Heart left ventricle (tissue), 16 donors: ENCODE data around the gene KIAA1958. TPM values are rescaled to one million over a fixed set of nuclear protein-coding genes. Genes with fewer than 3 reads are reported as not detected.

Experiments
- ATAC-seq, 4 donors: fragments of 200-7000 bp; cut with Tn5 transposase; one replicate each; pipeline ENCODE4 v1.9.1; 2020 to 2022; ENCODE audit warnings: moderate library complexity in 4 of 4, mild to moderate bottlenecking in 3 of 4, moderate number of reproducible peaks in 1 of 4
- DNase-seq, 5 donors: peaks; one replicate each; pipeline ENCODE4 v3.0.0-alpha.2; 2020
- H3K27ac ChIP-seq, 12 donors: fragments of 200-600 bp; sonication (generic) in 4 of 12; one replicate each; pipeline versions ENCODE4 v1.5.0 to v1.8.0; 2016 to 2022; ENCODE audit warnings: mild to moderate bottlenecking in 2 of 12
- H3K27me3 ChIP-seq, 9 donors: fragments of 200-600 bp; sonication (generic) in 2 of 9; one replicate each; pipeline versions ENCODE4 v1.5.1 to v1.8.0; 2016 to 2022; ENCODE audit warnings: mild to moderate bottlenecking in 3 of 9
- H3K36me3 ChIP-seq, 9 donors: fragments of 200-600 bp; sonication (generic) in 2 of 9; one replicate each; pipeline versions ENCODE4 v1.5.0 to v1.8.0; 2018 to 2022; ENCODE audit warnings: mild to moderate bottlenecking in 2 of 9
- H3K4me1 ChIP-seq, 12 donors: fragments of 200-600 bp; sonication (generic) in 4 of 12; one replicate each; pipeline versions ENCODE4 v1.5.0 to v1.8.0; 2016 to 2022; ENCODE audit warnings: mild to moderate bottlenecking in 3 of 12
- H3K4me3 ChIP-seq, 12 donors: fragments of 200-600 bp; sonication (generic) in 4 of 12; one replicate each; pipeline versions ENCODE4 v1.5.0 to v1.8.0; 2017 to 2022; ENCODE audit warnings: mild to moderate bottlenecking in 9 of 12, moderate library complexity in 4 of 12
- H3K9me3 ChIP-seq, 12 donors: fragments of 200-600 bp; sonication (generic) in 4 of 12; one replicate each; pipeline versions ENCODE4 v1.5.0 to v1.8.0; 2016 to 2022; ENCODE audit warnings: mild to moderate bottlenecking in 1 of 12
- CTCF ChIP-seq, 12 donors: fragments of 200-600 bp; sonication (generic) in 4 of 12; IDR thresholded peaks; one replicate each; pipeline versions ENCODE4 v1.5.0 to v1.8.0; 2018 to 2022; ENCODE audit warnings: antibody characterized with exemption in 12 of 12, mild to moderate bottlenecking in 5 of 12
- POLR2A ChIP-seq, 2 donors: fragments of 450-650 bp; IDR thresholded peaks; one replicate each; pipeline ENCODE4 v1.6.1; 2017; ENCODE audit warnings: antibody characterized with exemption in 2 of 2, mild to moderate bottlenecking in 2 of 2, moderate library complexity in 2 of 2
- WGBS, 4 donors: extraction: QIAGEN DNeasy Blood & Tissue Kit in 2 of 4; methylation state at CpG; one replicate each; pipeline versions ENCODE4 v1.1.5 to v1.1.7; 2013 to 2018; 5-methylcytosine and 5-hydroxymethylcytosine counted together
- intact Hi-C, 10 donors: fragments of 100-400 bp; cut with DNase I; formaldehyde crosslinking; loops; one replicate each; pipeline versions ENCODE4 v1.11.1 to v1.14.2; 2022
- polyA plus RNA-seq, 2 donors: library from polyadenylated mRNA; stranded (reverse); fragments of 200-250 nt; gene quantifications; one replicate each; pipeline ENCODE4 v1.2.3, GENCODE V29; 2013
- total RNA-seq, 9 donors: library from RNA; depleted of rRNA in 2 of 9; stranded (reverse); fragments of >200 nt in 2 of 9; fragmentation: NEBNext Ultra II Directional in 3 of 9; extraction: Animal tissue kit (Norgen Biotek cat#: 25700) in 3 of 9; gene quantifications; one replicate each; pipeline versions ENCODE4 v1.1.0 to v1.2.4, GENCODE V29; 2016 to 2023
- donor health status: ischemic (EF 13 %, LVEDD 7.1; RV severe dilation, severe dysfunction).
- donor health status: healthy with polysubstance abuse.
- donor health status: DM: no; HTN: yes; CAD: no.
- donor health status: DM: no; HTN: no; CAD: no.
- donor health status: ischemic (EF 25% LVEDD 6.9; RV normal size, moderate dysfunction).
- donor health status: ischemic (EF 25% LVEDD 5.7; RV mildly dilated, moderate dysfunction).
- donor health status: healthy.
- donor health status: DM: yes; HTN: yes; CAD: no.
- donor health status: ischemic (EF 35%, LVEDD 5.7; RV mildly dilated, moderate dysfunction).
- donor health status: nonischemic (EF 11% LVEDD 7.7; RV severe dilation, severe dysfunction).
- donor health status: DM: yes; HTN: yes; CAD: no.
- donor health status: PGD.
- donor health status: ischemic (EF 29% LVEDD 5.4; RV normal size, mild dysfunction).
- donor health status: nonischemic (EF 23%, LVEDD 6.1; RV moderate dilation, normal function).

Gene KIAA1958
- total and polyA plus RNA-seq, 11 donors: 0.99 to 8.5 (median 5.8) TPM

- no peak for DNase-seq
- no peak for TF ChIP-seq POLR2A (IDR thresholded peaks at IDR 0.05)
- no peak for TF ChIP-seq CTCF (IDR thresholded peaks at IDR 0.05)
- ATAC-seq: no peak
- Histone ChIP-seq H3K4me1 (peaks cover 0 to 11% (median 0%) of the 10 kb centered on the region in 12 donors), H3K36me3 (peaks cover 0 to 4% (median 0%) of the 10 kb centered on the region in 9 donors), H3K9me3 (no peaks in the 10 kb centered on the region), H3K27ac (no peak overlapping the region), H3K4me3 (no peak overlapping the region), H3K27me3 (no peaks in the 10 kb centered on the region)
- 82 to 95% (median 91%) methylated on average over 2 of the region's 2 CpGs for WGBS, 4 donors
- intact Hi-C loops: loop anchor here in 1 of 10 donors (5.0 kb wide), 1 partner anchor 126 kb away; no protein-coding TSS in a partner anchor
These were observed 136.6 kb downstream of the KIAA1958 start for GRCh38 chr9:112623198-112623597.

- no peak for TF ChIP-seq POLR2A (IDR thresholded peaks at IDR 0.05)
- DNase-seq (no peak), ATAC-seq (no peak)
- WGBS, 4 donors: 87 to 93% (median 91%) methylated on average over 7 of the region's 7 CpGs
- no peak overlapping the region for H3K27ac ChIP-seq
- H3K4me1 ChIP-seq: peaks cover 0 to 11% (median 0%) of the 10 kb centered on the region in 12 donors
- H3K36me3 ChIP-seq: no peaks in the 10 kb centered on the region
- no peaks in the 10 kb centered on the region for H3K27me3 ChIP-seq
- intact Hi-C loops: loop anchor here in 1 of 10 donors (5.0 kb wide), 1 partner anchor 128 kb away; no protein-coding TSS in a partner anchor
- no peak overlapping the region for H3K4me3 ChIP-seq
- H3K9me3 ChIP-seq: no peaks in the 10 kb centered on the region
These were observed 138.4 kb downstream of the KIAA1958 start for GRCh38 chr9:112624711-112625707.

- ATAC-seq (no peak), DNase-seq (no peak)
- TF ChIP-seq POLR2A (IDR thresholded peaks at IDR 0.05) (no peak), CTCF (IDR thresholded peaks at IDR 0.05) (no peak)
- H3K27ac ChIP-seq: no peak overlapping the region
- no peak overlapping the region for H3K4me3 ChIP-seq
- H3K9me3 ChIP-seq: no peaks in the 10 kb centered on the region
- no peaks in the 10 kb centered on the region for H3K36me3 ChIP-seq
- intact Hi-C loops: no loop called here
- H3K27me3 ChIP-seq: no peaks in the 10 kb centered on the region
- WGBS, 4 donors: 79 to 87% (median 85%) methylated on average over 6 of the region's 6 CpGs
- no peaks in the 10 kb centered on the region for H3K4me1 ChIP-seq
These were observed 143.3 kb downstream of the KIAA1958 start for GRCh38 chr9:112629671-112630485.

GRCh38 chr9:112631313-112632070 is 144.9 kb downstream of the KIAA1958 start:
- intact Hi-C loops: no loop called here
- Histone ChIP-seq H3K27ac (no peak overlapping the region), H3K36me3 (no peaks in the 10 kb centered on the region), H3K27me3 (no peaks in the 10 kb centered on the region), H3K4me3 (no peak overlapping the region), H3K9me3 (no peaks in the 10 kb centered on the region), H3K4me1 (no peaks in the 10 kb centered on the region)
- DNase-seq (no peak), ATAC-seq (no peak)
- TF ChIP-seq POLR2A (IDR thresholded peaks at IDR 0.05): no peak
- no peak for TF ChIP-seq CTCF (IDR thresholded peaks at IDR 0.05)
- 78 to 89% (median 84%) methylated on average over 3 of the region's 3 CpGs for WGBS, 4 donors
